ENCODE results near the gene CCDC73.
"Not testable (repeated sequence)": the region's sequence is repeated elsewhere in the genome, so short reads cannot be mapped to it uniquely, and the experiment has no call there.

The CCDC73 gene

GRCh38 chr11:32704261-32704660 lies 90.2 kb downstream of the CCDC73 start:
- DNase-seq = no peak

GRCh38 chr11:32701616-32702015 lies 92.8 kb downstream of the CCDC73 start:
- DNase-seq = no peak

DNA sequence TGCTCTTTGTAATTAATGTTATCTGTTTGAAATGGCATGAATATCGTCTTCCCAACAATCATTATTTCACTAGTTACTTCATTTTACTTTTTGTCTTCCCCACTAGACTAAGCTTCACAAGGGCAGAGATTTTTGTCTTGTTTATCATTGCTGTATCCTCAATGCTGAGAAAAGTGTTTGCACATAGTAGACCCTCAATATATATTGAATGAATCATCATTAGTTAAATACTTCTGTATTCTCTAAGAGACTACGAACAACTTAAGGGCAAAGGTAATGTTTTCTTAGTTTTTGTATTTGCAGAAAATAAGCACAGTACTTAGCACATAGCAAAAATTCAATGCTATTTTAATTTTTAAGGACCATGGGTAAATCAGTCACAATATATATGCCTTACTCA lies 95.9 kb downstream of the CCDC73 start:
- DNase-seq = no peak

DNA sequence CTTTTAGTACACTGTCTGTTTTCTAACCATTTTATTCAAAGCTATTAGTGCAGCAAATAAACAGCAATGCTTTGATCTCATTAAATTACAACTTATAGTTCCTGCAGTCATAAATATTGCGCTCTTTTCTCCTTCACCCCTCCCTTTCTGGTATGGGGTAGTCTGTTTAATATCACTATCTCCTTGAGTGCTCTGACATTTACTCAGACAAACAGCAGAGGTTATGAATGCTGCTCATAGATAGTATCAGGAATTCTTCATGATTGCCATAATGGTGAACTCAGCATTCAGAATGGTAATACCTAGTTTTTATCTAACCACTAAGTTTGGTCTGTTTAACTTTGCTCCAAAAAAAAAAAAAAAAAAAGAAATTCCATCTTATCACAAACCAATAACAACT lies 123.4 kb downstream of the CCDC73 start:
- no peak for DNase-seq

GRCh38 chr11:32659672-32660071 lies 134.8 kb downstream of the CCDC73 start:
- no peak for DNase-seq

GRCh38 chr11:32658639-32659406 lies 135.6 kb downstream of the CCDC73 start:
- no peak for DNase-seq

GRCh38 chr11:32643526-32643925 lies 150.9 kb downstream of the CCDC73 start:
- DNase-seq = no peak

DNA sequence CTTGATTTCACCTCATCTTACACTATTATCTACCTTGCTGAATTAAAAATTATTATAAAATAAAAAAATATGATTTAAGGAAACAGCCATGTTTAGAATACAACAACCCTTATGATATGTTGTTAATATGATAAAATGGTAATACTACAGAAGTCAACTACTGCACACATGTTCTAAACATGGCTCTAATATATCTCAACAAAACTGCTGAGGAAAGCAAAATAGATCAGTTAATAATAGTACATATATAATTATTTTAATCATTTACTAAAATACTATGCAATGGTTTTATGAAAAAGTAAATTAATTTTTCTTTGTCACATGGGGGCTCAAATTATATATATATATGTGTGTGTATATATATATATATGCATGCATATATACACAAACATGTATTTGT lies 153.1 kb downstream of the CCDC73 start:
- DNase-seq = no peak

DNA sequence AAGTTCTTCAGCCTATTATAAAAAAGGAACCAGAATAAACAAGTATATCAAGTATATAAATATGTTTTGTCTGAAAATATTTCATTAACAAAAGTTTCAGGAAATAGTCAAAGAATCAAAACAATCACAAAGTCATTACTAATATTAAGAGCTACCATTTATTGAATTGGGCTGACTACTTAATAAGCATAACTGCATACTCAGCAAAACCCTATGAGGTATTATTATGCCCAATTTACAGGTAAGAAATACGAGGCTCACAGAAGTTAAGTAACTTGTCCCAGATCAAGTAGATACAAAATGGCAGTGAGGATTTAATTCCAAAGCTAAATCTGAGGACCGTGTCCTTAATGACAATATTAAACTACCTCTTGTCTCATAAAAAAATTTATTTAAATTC lies 158.6 kb downstream of the CCDC73 start:
- no peak for DNase-seq

GRCh38 chr11:32630844-32631243 lies 163.6 kb downstream of the CCDC73 start:
- DNase-seq = no peak

DNA sequence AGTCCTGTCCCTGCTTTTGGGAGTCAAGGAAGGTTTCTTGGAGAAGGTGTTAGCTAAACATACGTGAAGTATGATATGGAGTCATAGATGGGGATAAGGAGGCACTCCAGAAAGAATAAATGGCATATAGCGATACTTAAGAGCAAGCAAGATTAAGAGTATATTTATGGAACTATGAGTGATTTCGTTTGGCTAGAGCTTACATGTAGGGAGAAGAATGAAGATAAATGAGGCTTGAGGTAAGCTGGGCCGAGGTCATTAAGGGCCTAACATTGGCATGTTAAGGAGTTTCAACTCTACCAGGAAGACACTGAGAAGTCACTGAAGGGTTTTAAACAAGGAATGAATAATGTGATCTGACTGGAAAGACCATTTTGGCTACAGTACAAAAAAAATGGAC lies 177.6 kb downstream of the CCDC73 start:
- DNase-seq = no peak

- no peak for DNase-seq
These were observed 179.0 kb downstream of the CCDC73 start for GRCh38 chr11:32615422-32615821.

GRCh38 chr11:32613500-32614151 lies 180.8 kb downstream of the CCDC73 start:
- no peak for DNase-seq

- no peak for DNase-seq
These were observed 183.6 kb downstream of the CCDC73 start for GRCh38 chr11:32610797-32611352.

GRCh38 chr11:32608826-32609225 lies 185.6 kb downstream of the CCDC73 start:
- DNase-seq = not testable (repeated sequence)

GRCh38 chr11:32606220-32606619 lies 188.2 kb downstream of the CCDC73 start:
- DNase-seq = no peak

- no peak for DNase-seq
These were observed 191.6 kb downstream of the CCDC73 start for GRCh38 chr11:32602657-32603415.

- DNase-seq = no peak
These were observed 196.5 kb downstream of the CCDC73 start for GRCh38 chr11:32597921-32598320.

GRCh38 chr11:32596114-32596513 lies 198.3 kb downstream of the CCDC73 start:
- DNase-seq = peak; percentile 62 to 70

GRCh38 chr11:32594272-32594671 lies 200.2 kb downstream of the CCDC73 start:
- DNase-seq = no peak

GRCh38 chr11:32586576-32587190 lies 207.8 kb downstream of the CCDC73 start:
- DNase-seq = no peak

DNA sequence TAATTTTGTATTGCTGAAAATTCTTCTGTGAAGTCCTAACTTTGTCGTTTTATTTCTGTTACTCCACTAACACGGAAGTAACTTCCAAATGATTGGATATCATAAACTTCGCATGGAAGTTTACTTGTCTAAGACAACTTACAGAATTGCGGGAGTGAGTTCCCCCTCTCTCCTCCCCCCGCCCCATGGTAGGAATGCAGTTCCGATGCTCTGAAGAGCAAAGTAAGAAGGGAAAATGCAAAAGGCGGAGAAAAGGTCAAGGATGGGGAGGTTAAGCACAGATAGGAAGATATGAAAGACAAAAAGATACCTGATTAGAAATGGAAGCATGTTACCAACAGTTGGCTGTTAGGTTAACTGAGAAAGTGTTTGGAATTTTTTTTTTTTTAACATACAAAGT lies 209.5 kb downstream of the CCDC73 start:
- DNase-seq = no peak

Measured in activated CD4-positive, alpha-beta T cell treated with anti-CD3 and anti-CD28 coated beads, Interleukin-2, amount 50 U/mL, for 48 hours (primary cell).